Gastroesophageal sphincter (tissue), 4 donors: ENCODE data around the gene GRK3. TPM values are rescaled to one million over a fixed set of nuclear protein-coding genes. Genes with fewer than 3 reads are reported as not detected.

Source experiments
- ATAC-seq: fragments of 150-250 bp; one replicate; pipeline ENCODE4 v1.9.1; 2016; ENCODE audit warnings: mild to moderate bottlenecking, moderate library complexity
- H3K27ac ChIP-seq, 4 donors: fragments of 200-600 bp; sonication (generic) in 3 of 4; 1 replicate in 3 of 4; 2 replicates in 1 of 4; pipeline ENCODE4 v1.5.1; 2016 to 2019
- H3K27me3 ChIP-seq: fragments of 200-600 bp; sonication (generic); one replicate; pipeline ENCODE4 v1.5.1; 2019
- H3K36me3 ChIP-seq, 2 donors: fragments of 200-600 bp; sonication (generic); one replicate each; pipeline ENCODE4 v1.5.1; 2019; ENCODE audit warnings: control low read depth in 1 of 2
- H3K4me1 ChIP-seq, 3 donors: fragments of 200-600 bp; sonication (generic); 1 replicate in 2 of 3; 2 replicates in 1 of 3; pipeline ENCODE4 v1.5.1; 2016 to 2019; ENCODE audit warnings: control low read depth in 2 of 3
- H3K4me3 ChIP-seq, 2 donors: fragments of 200-600 bp; sonication (generic); one replicate each; pipeline ENCODE4 v1.5.1; 2019; ENCODE audit warnings: mild to moderate bottlenecking in 1 of 2, moderate library complexity in 1 of 2
- H3K9me3 ChIP-seq, 3 donors: fragments of 200-600 bp; sonication (generic); one replicate each; pipeline ENCODE4 v1.5.1; 2017 to 2019; ENCODE audit warnings: control low read depth in 2 of 3
- CTCF ChIP-seq, 4 experiments: fragments of 200-600 bp in 2 of 4; fragments of 450-650 bp in 2 of 4; sonication (generic) in 1 of 4; IDR thresholded peaks; one replicate each; pipeline ENCODE4 v1.5.1; 2017 to 2019; ENCODE audit warnings: antibody characterized with exemption in 4 of 4, mild to moderate bottlenecking in 2 of 4, moderate library complexity in 2 of 4
- EP300 ChIP-seq: sonication (generic); formaldehyde crosslinking; IDR thresholded peaks from one replicate; pipeline ENCODE4 v1.6.1; 2017; ENCODE audit warnings: antibody characterized with exemption, mild to moderate bottlenecking
- POLR2A ChIP-seq, 2 donors: fragments of 450-650 bp; IDR thresholded peaks; one replicate each; pipeline ENCODE4 v1.6.1; 2017; ENCODE audit warnings: antibody characterized with exemption in 2 of 2, mild to moderate bottlenecking in 2 of 2, moderate library complexity in 1 of 2
- POLR2AphosphoS5 ChIP-seq: sonication (generic); formaldehyde crosslinking; IDR thresholded peaks from one replicate; pipeline ENCODE4 v1.6.1; 2017; ENCODE audit warnings: antibody characterized with exemption
- whole genome bisulfite sequencing, 2 donors: methylation state at CpG; one replicate each; pipeline ENCODE4 v1.1.5; 2018; ENCODE audit warnings: low coverage in 1 of 2; 5-methylcytosine and 5-hydroxymethylcytosine counted together
- total RNA-seq, 4 donors: library from RNA; depleted of rRNA; stranded (reverse); fragments of >200 nt; gene quantifications; one replicate each; pipeline ENCODE4 v1.1.0, GENCODE V29; 2016

Gene GRK3
- total RNA-seq, 4 donors from 2014 or later: 3.9 to 7.8 (median 4.5) TPM

GRCh38 chr22:25759825-25760231, 195.4 kb downstream of the GRK3 start:
- 44 to 46% methylated on average over 2 of the region's 5 CpGs for WGBS, 2 donors

GRCh38 chr22:25760294-25760693, 195.8 kb downstream of the GRK3 start:
- Histone ChIP-seq H3K27me3 (peaks cover 10% of the 10 kb centered on the region), H3K4me1 (peaks cover 0 to 2% (median 0%) of the 10 kb centered on the region in 3 donors), H3K36me3 (no peaks in the 10 kb centered on the region), H3K27ac (no peak overlapping the region), H3K9me3 (peaks cover 0 to 3% (median 0%) of the 10 kb centered on the region in 3 donors), H3K4me3 (no peak overlapping the region)
- 56 to 75% methylated on average over 1 to 2 of the region's 2 CpGs for WGBS, 2 donors
- TF ChIP-seq POLR2AphosphoS5: no peak
- no peak for TF ChIP-seq POLR2A (IDR thresholded peaks at IDR 0.05)
- no peak for TF ChIP-seq EP300
- no peak for TF ChIP-seq CTCF (IDR thresholded peaks at IDR 0.05)
- ATAC-seq: no peak

More at GRCh38 chr22:25759825-25760231, 195.4 kb downstream of the GRK3 start:
- Histone ChIP-seq H3K36me3 (no peaks in the 10 kb centered on the region), H3K4me3 (no peak overlapping the region), H3K9me3 (no peaks in the 10 kb centered on the region), H3K27ac (no peak overlapping the region), H3K4me1 (peaks cover 0 to 5% (median 0%) of the 10 kb centered on the region in 3 donors), H3K27me3 (peaks cover 6% of the 10 kb centered on the region)
- ATAC-seq: no peak
- TF ChIP-seq POLR2AphosphoS5 (peak; percentile 11), EP300 (no peak)

DNA sequence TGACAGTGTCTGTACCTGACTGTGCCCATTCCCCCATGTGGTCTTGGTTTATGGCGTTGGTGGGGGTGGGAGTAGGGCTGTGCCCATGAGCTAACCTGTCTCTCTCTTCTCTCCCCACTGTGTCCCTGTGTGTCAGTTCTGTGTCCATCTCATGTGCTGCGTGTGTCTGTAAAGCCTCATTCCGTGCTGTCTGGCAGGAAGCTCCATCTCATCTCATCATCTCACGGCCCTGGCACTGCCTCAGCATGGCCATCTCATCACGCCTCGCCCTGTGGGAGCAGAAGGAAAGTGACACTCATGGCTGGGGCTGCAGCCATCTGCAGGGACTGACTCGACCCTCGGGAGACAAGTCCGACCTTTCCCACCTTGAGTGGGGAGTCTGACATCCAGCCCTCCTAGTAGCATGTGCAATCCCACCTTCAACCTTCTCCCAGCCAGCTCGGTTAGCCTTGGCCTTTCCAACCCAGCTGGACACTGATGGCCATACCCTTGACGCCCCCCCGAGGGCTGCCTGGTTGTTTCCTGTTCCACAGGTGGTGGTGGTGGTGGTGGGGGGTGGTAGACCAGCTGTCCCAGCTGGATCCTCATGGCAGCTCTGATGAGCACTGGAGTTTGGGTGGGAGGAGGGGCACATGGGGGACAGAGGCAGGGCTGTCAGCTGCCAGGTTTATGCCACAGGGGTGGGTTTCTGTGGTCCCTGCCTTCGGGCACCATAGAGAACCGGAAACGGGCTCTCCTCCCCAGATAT, 196.5 kb downstream of the GRK3 start:
- WGBS, 2 donors: 86 to 89% methylated on average over 1 to 4 of the region's 15 CpGs
- ATAC-seq: no peak
- Histone ChIP-seq H3K27ac (no peak overlapping the region), H3K27me3 (peaks cover 14% of the 10 kb centered on the region), H3K36me3 (no peaks in the 10 kb centered on the region), H3K4me1 (no peaks in the 10 kb centered on the region), H3K9me3 (peaks cover 0 to 10% (median 0%) of the 10 kb centered on the region in 3 donors), H3K4me3 (no peak overlapping the region)
- TF ChIP-seq EP300 (no peak), CTCF (IDR thresholded peaks at IDR 0.05) (no peak), POLR2AphosphoS5 (no peak), POLR2A (IDR thresholded peaks at IDR 0.05) (no peak)

- 33 to 40% methylated on average over 1 of the region's 5 CpGs for WGBS, 2 donors
- Histone ChIP-seq H3K27ac (no peak overlapping the region), H3K27me3 (peaks cover 14% of the 10 kb centered on the region), H3K9me3 (peaks cover 0 to 21% (median 0%) of the 10 kb centered on the region in 3 donors), H3K4me3 (no peak overlapping the region), H3K36me3 (no peaks in the 10 kb centered on the region), H3K4me1 (no peaks in the 10 kb centered on the region)
- TF ChIP-seq CTCF (IDR thresholded peaks at IDR 0.05) (no peak), POLR2A (IDR thresholded peaks at IDR 0.05) (no peak), EP300 (no peak), POLR2AphosphoS5 (no peak)
- no peak for ATAC-seq
These were observed 197.7 kb downstream of the GRK3 start for GRCh38 chr22:25762147-25762546.

DNA sequence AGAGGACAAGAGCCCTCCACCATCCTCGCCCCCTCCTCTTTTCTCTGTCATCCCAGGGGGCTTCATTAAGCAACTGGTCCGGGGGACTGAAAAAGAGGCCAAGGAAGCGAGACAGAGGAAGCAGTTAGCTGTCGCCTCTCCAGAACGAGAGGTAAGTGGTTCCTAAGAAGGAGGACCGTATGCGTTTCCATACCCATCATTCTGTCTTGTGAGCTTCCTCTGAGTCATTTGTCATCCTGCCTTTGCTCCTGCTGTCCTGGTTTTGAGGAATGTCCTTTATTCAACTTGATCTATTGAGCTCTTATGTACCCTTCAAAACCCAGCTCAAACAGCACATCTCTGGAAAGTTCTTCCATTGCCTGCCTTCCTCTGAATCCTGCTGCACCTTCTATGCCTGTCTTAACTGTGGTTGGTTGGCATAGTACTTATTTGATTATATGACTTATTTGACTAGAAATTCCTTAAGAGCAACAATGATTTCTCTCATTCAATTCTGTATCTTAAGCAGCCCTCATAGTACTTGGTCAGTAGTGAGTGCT, 198.8 kb downstream of the GRK3 start:
- ATAC-seq: no peak
- no peak overlapping the region for H3K4me3 ChIP-seq
- TF ChIP-seq POLR2A (IDR thresholded peaks at IDR 0.05): no peak
- no peak for TF ChIP-seq EP300
- no peaks in the 10 kb centered on the region for H3K4me1 ChIP-seq
- no peaks in the 10 kb centered on the region for H3K36me3 ChIP-seq
- peaks cover 0 to 28% (median 0%) of the 10 kb centered on the region in 3 donors for H3K9me3 ChIP-seq
- H3K27ac ChIP-seq: no peak overlapping the region
- peaks cover 14% of the 10 kb centered on the region for H3K27me3 ChIP-seq
- 61% methylated on average over 4 of the region's 7 CpGs; no CpG with 5 or more reads in 1 of the 2 donors for WGBS, 2 donors
